GM19035 (cell line): ENCODE measurements around the gene DGCR8.

Experiments used
- ATAC-seq: cut with Tn5 transposase; IDR thresholded peaks from one replicate; pipeline ENCODE4 v1.9.1; 2021; ENCODE audit not compliant: unreplicated experiment

DGCR8 gene

DNA sequence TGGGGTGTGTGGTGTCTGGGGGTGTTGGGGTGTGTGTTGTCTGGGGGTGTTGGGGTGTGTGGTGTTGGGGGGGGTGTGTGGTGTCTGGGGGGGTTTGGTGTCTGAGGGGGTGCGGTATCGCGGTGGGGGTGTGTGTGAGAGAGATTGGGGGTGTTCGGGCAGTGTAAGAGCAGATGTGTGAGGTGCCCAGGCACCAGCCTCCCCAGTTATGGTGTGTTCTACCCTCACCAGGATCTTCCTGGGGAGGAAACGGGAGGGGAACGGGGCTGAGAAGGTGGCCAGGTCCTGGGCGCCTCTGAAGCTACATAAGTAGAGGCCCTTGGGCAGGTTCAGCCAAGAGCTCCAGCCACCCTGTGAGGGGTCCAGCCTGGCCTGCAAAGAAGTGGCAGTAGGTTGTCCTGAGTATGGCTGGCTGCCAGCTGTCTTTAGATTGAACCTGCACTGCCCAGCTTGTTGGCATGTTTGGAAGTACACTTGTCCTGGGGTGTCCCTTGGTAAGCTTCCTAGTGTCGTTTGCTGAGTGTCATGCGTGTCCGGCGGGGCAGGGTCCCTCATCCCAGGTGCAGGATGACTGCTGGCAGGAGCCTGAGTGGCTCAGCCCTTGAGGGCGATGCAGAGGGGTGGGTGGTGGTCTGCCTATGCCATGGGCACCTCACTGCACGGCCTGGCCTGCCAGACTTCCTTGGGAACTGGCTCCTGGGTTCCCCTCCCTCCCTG lies 43.5 kb downstream of the DGCR8 start:
- ATAC-seq = no peak

- ATAC-seq = no peak
Observed at GRCh38 chr22:20124083-20124787, 44.2 kb downstream of the DGCR8 start.

GRCh38 chr22:20125201-20126174 lies 45.4 kb downstream of the DGCR8 start:
- no peak for ATAC-seq

GRCh38 chr22:20126284-20127029 lies 46.4 kb downstream of the DGCR8 start:
- no peak for ATAC-seq

- ATAC-seq = no peak
Observed at GRCh38 chr22:20127318-20127868, 47.4 kb downstream of the DGCR8 start.

DNA sequence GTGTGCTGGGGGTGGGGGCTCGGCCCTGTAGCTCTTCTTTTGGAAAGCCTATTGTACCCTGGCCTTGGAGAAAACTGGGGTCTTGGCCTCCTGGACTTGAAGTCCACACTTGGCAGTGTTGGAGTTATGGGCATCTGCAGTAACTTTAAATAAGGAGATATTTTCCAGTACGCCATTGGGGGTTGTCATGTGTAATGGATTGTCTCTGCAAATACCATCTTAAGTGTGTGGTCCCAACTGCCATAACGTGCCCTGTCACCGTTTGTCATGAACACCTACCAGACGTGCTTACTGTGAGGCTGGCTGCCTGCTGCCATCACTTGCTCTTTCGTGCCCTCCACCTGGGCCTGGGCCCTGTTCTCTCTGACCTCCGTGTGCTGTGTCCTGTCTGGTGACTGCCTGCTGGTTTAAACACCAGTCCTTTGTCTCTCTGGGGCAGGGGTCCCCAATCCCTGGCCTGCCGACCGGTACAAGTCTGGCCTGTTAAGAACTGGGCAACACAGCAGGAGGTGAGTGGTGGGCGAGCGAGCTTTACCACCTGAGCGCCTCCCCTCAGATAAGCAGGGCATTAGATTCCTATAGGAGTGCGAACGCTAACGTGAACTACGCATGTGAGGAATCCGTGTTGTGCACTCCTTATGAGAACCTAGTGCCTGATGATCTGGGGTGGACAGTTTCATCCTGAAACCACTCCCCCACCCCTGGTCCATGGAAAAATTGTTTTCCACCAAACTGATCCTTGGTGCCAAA lies 48.0 kb downstream of the DGCR8 start:
- no peak for ATAC-seq

- ATAC-seq = no peak
Observed at GRCh38 chr22:20128619-20128901, 48.5 kb downstream of the DGCR8 start.

DNA sequence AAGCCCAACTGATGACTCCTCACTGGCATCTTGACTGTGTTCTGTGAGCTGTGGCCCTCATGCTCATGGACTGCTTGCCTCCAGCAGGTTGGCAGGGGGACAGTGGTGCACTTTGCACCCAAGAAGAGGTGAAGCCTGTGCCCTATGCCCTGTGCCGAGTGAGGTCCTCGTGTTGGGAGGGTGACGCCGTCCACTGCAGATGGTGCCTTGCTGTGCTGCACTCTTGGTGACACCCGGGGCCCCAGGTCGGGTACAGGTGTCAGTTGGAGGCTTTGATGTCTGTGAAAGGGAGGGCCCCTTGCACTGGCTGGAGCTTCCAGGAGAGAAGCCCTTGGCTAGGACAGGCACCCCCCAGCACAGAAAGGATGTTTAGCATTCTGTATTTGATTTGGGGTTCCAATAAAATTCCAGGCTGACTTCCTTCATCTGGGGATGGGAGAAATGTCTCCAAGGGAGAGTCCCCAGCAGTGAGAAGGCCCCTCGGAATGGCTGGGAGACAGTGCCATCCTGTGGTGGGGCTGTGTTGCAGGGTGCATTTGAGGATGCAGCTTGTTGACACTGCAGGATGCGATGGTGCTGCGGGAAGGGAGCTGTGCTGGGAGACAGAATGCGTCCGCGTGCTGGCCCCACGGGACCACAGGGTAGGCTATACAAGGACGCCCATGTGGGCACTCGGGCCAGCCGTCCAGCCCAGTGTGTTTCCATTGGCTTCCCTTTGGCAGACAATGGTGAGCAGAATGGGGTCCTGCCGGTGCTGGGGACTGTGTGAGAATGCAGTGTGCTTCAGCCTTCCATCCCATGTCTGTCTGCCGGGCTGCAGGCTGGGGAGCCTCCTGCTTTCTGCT lies 49.1 kb downstream of the DGCR8 start:
- ATAC-seq = no peak

GRCh38 chr22:20129747-20130014 lies 49.6 kb downstream of the DGCR8 start:
- no peak for ATAC-seq

DNA sequence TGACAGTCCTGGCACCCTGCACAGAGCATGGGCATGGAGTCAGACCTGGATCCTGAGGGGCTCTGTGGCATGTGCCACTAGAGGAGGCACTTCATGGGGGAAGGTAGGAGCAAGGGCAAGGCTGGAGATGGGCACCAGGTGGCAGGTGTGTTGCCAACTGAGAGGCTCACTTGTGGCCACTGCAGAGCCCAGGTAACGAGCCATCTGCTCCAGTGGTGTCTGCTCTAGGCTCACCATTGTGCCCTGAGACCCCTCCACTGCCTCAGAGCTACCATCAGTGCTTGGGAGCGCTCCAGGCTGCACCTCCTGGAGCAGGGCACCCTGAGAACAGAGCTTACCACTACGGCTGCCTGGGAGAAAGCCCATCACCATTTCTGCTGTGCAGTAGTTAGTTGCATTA lies 50.3 kb downstream of the DGCR8 start:
- ATAC-seq = no peak

DNA sequence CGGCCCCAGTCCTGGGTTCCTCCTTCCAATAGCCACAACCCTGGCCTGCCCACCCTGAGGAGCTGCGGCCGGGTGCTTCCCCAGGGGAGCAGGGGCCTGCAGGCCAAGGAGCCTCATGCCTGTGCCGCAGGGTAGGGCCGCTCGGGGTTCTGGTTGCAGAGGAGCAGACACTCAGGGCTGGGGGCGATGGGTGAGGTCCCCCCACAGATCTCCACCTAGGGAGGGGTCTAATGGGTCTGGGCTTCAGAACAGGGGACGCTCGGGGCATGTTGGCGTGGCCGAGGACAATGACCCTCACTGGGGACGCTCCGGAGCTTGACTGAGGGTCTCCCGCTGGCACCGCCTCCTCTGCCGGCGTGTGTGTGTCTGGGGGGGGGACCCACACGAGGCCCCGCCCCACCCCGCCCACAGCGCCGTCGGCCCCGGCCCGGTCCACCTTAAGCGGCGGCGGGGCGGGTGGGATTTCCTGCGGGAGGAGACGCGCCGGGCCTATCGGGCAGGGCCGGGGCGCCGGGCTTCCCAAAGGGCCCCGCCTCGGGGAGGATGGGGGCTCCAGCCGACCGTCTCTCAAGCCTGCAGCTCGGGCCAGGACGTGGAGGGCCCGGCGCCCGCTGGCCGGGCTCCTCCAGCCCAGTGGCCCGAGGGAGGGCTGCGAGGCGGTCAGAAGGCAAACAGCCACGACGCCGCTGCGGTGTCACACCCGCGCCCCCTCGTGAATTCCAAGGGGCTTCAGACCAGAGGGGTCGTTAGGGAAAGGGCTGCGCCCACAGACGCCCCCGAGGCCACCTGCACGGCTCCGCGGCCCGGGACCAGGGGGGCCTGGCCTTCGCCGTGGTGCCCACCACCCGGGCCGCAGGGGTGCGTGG lies 50.9 kb downstream of the DGCR8 start:
- peak; percentile 57 for ATAC-seq

DNA sequence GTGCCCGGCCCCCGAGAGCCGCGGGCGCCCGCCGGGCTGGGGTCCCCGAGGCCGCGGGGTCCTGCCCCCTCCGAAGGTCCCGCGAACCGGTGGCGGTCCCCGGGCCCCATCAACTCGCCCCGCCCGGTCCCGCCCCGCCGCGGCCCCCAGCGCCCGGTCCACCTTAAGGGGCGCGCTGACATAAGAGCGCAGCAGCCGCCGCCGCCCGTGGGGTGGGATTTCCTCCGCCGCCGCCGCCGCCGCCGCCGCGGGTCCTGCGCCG lies 51.5 kb downstream of the DGCR8 start, which contains the start of gene ZDHHC8:
TSS of gene ZDHHC8 (plus strand) at position 208 of the 262 bp plus-strand sequence. CDS start 144 bp downstream, outside the sequence.
- peak; percentile 49 for ATAC-seq

GRCh38 chr22:20131859-20132685 lies 52.0 kb downstream of the DGCR8 start:
- ATAC-seq = no peak

DNA sequence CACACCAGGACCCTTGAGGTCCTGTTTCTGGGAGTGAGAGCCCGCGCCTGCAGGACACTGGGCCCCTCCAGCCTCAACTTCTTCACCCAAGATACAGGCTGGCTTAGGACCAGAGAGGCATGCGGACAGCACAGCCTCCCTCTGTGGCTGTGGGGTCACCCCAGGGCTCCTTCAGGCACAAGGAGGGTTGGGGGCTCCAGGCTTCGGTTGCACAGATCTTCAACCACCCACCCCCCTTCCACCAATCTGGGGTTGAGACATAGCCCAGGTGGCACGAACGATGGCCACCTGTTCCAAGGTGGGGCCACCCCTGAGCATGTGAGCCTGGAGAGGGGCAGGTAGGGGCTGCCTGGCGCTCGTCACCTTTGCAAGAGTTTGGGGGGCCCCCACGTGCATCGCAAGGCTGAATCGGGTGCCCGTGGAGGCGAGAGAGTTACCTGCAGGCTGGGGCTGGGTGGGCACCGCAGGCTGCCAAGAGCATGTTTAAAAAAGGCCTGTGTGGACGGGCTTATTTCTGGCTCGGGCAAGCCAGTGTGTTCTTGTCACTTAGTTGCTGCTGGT lies 52.7 kb downstream of the DGCR8 start:
- no peak for ATAC-seq

DNA sequence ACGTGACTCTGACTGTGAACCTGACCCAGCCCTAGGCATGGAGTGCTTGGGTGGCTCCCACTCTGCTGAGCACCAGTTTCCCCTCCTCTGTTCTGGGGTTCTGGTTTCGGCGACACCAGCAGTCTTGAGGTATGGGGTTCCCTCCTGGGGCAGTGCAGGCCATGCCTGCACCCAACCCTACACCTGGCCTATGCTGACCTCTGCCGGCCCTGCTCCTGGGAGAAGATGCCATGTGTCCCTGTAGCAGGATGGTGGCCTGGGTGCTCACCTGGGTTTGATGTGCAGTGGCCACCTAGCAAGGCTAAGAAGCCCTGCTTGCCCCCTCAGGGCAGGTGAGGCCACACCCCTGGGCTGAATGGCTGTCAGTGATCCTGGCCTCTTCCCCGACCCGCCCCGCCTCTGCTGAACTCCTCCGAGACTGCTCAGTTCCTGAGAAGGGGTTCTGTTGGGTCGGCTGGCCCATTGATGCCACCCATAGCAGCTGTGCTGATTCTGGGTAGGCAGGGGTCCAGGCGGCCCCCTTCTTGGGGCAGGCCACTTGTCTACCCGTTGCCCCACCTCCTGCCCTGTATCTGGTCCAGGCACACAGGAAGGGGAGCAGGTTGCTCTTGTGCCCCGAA lies 54.0 kb downstream of the DGCR8 start:
- no peak for ATAC-seq

DNA sequence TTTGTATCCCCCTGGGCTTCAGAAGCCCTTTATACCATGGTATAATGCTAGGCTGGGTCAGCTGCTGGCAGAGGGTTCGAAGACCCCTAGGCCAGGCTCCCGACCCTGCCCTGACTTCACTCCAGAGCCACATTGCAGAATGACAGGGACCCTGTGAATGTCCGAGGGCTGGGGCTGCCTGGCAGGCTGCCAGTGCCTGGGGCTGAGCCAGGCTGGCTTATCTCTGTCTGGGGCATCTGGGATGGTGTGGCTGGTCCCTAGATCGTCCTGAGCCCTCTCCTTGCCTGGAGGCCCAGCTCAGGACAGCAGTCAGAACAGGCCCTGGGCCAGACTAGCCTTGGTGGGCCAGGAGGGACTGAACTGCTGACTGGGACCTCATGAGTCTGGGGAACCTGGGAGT lies 55.2 kb downstream of the DGCR8 start:
- no peak for ATAC-seq
